ENCODE results near the gene P2RY13.

The P2RY13 gene

GRCh38 chr3:151347432-151347831, 18.1 kb upstream of the P2RY13 start:
- no peak for TF ChIP-seq CTCF (IDR thresholded peaks at IDR 0.05; ENCODE audit: low read depth, low read length, missing control alignments)
- in situ Hi-C loops (cut with HindIII; ENCODE audit: low sequenced_read_pairs) = no loop called here
- no peak overlapping the region for H3K4me3 ChIP-seq (ENCODE audit: low read depth, low read length)
- no peak for DNase-seq (ENCODE audit: low read depth)

- in situ Hi-C loops (cut with HindIII; ENCODE audit: low sequenced_read_pairs) = no loop called here
- no peak for DNase-seq (ENCODE audit: low read depth)
- H3K4me3 ChIP-seq (ENCODE audit: low read depth, low read length) = no peak overlapping the region
- TF ChIP-seq CTCF (IDR thresholded peaks at IDR 0.05; ENCODE audit: low read depth, low read length, missing control alignments) = no peak
Observed at GRCh38 chr3:151346292-151346691, 16.9 kb upstream of the P2RY13 start.

- peak; percentile 55 for DNase-seq (ENCODE audit: low read depth)
- in situ Hi-C loops (cut with HindIII; ENCODE audit: low sequenced_read_pairs) = no loop called here
- no peak for TF ChIP-seq CTCF (IDR thresholded peaks at IDR 0.05; ENCODE audit: low read depth, low read length, missing control alignments)
- no peak overlapping the region for H3K4me3 ChIP-seq (ENCODE audit: low read depth, low read length)
Observed at GRCh38 chr3:151345859-151346258, 16.5 kb upstream of the P2RY13 start.

- no peak for DNase-seq (ENCODE audit: low read depth)
- no peak for TF ChIP-seq CTCF (IDR thresholded peaks at IDR 0.05; ENCODE audit: low read depth, low read length, missing control alignments)
- H3K4me3 ChIP-seq (ENCODE audit: low read depth, low read length) = no peak overlapping the region
- in situ Hi-C loops (cut with HindIII; ENCODE audit: low sequenced_read_pairs) = no loop called here
Observed at GRCh38 chr3:151331696-151332095, 2.3 kb upstream of the P2RY13 start.

- TF ChIP-seq CTCF (IDR thresholded peaks at IDR 0.05; ENCODE audit: low read depth, low read length, missing control alignments) = no peak
- in situ Hi-C loops (cut with HindIII; ENCODE audit: low sequenced_read_pairs) = no loop called here
- H3K4me3 ChIP-seq (ENCODE audit: low read depth, low read length) = no peak overlapping the region
- no peak for DNase-seq (ENCODE audit: low read depth)
Observed at GRCh38 chr3:151330899-151331298, 1.6 kb upstream of the P2RY13 start.

- in situ Hi-C loops (cut with HindIII; ENCODE audit: low sequenced_read_pairs) = no loop called here
- H3K4me3 ChIP-seq (ENCODE audit: low read depth, low read length) = no peak overlapping the region
- no peak for TF ChIP-seq CTCF (IDR thresholded peaks at IDR 0.05; ENCODE audit: low read depth, low read length, missing control alignments)
- DNase-seq (ENCODE audit: low read depth) = no peak
Observed at GRCh38 chr3:151330379-151330778, 1.0 kb upstream of the P2RY13 start.

Data from astrocyte of the cerebellum (primary cell).